Spleen (tissue), 11 donors: ENCODE results near the gene EIF5A2. TPM values are rescaled to one million over a fixed set of nuclear protein-coding genes. Genes with fewer than 3 reads are reported as not detected.
"Not testable (repeated sequence)": the region's sequence is repeated elsewhere in the genome, so short reads cannot be mapped to it uniquely, and the experiment has no call there.

ENCODE experiments used
- DNase-seq: peaks from one replicate; pipeline ENCODE4 v3.0.0-alpha.2; 2020
- H3K27ac ChIP-seq, 8 donors: fragments of 200-600 bp; sonication (generic) in 7 of 8; 1 replicate in 4 of 8; 2 replicates in 4 of 8; pipeline versions ENCODE4 v1.5.0 to v1.8.0; 2016 to 2021; ENCODE audit warnings: inconsistent platforms in 4 of 8, mild to moderate bottlenecking in 4 of 8, moderate library complexity in 1 of 8
- H3K27me3 ChIP-seq, 7 donors: fragments of 200-600 bp; sonication (generic) in 6 of 7; replicated peaks in 1 of 7; 1 replicate in 4 of 7; 2 replicates in 3 of 7; pipeline versions ENCODE4 v1.5.0 to v1.8.0; 2016 to 2021; ENCODE audit warnings: inconsistent platforms in 3 of 7, mild to moderate bottlenecking in 1 of 7
- H3K36me3 ChIP-seq, 6 donors: fragments of 200-600 bp; sonication (generic) in 5 of 6; 1 replicate in 4 of 6; 2 replicates in 2 of 6; pipeline versions ENCODE4 v1.5.0 to v1.8.0; 2016 to 2021; ENCODE audit warnings: inconsistent platforms in 2 of 6
- H3K4me1 ChIP-seq, 6 donors: fragments of 200-600 bp; sonication (generic) in 5 of 6; 1 replicate in 3 of 6; 2 replicates in 3 of 6; pipeline versions ENCODE4 v1.5.0 to v1.8.0; 2016 to 2021; ENCODE audit warnings: inconsistent platforms in 3 of 6
- H3K4me3 ChIP-seq, 8 donors: fragments of 200-600 bp; sonication (generic) in 7 of 8; 1 replicate in 4 of 8; 2 replicates in 4 of 8; pipeline versions ENCODE4 v1.5.0 to v1.8.0; 2016 to 2021; ENCODE audit warnings: inconsistent platforms in 4 of 8, mild to moderate bottlenecking in 4 of 8, moderate library complexity in 2 of 8
- H3K9me3 ChIP-seq, 8 donors: fragments of 200-600 bp; sonication (generic) in 7 of 8; 1 replicate in 4 of 8; 2 replicates in 4 of 8; pipeline versions ENCODE4 v1.5.0 to v1.8.0; 2016 to 2021; ENCODE audit warnings: inconsistent platforms in 4 of 8
- CTCF ChIP-seq, 11 experiments: fragments of 200-600 bp in 7 of 11; fragments of 450-650 bp in 4 of 11; sonication (generic) in 4 of 11; IDR thresholded peaks in 8 of 11; conservative IDR thresholded peaks in 3 of 11; 1 replicate in 7 of 11; 2 replicates in 4 of 11; pipeline versions ENCODE4 v1.4.0 to v1.8.0; 2016 to 2021; ENCODE audit warnings: antibody characterized with exemption in 11 of 11, inconsistent platforms in 4 of 11, mild to moderate bottlenecking in 1 of 11
- POLR2A ChIP-seq, 3 donors: fragments of 450-650 bp; IDR thresholded peaks; one replicate each; pipeline ENCODE4 v1.5.1; 2017; ENCODE audit warnings: antibody characterized with exemption in 3 of 3, mild to moderate bottlenecking in 1 of 3
- POLR2AphosphoS5 ChIP-seq, 3 donors: sonication (generic); formaldehyde crosslinking; IDR thresholded peaks; one replicate each; pipeline ENCODE4 v1.5.1; 2017; ENCODE audit warnings: antibody characterized with exemption in 3 of 3
- WGBS, 5 donors: extraction: QIAGEN DNeasy Blood & Tissue Kit in 3 of 5; methylation state at CpG; one replicate each; pipeline versions ENCODE4 v1.1.5 to v1.1.7; 2013 to 2018; 5-methylcytosine and 5-hydroxymethylcytosine counted together
- intact Hi-C: fragments of 100-400 bp; cut with DNase I; formaldehyde crosslinking; loops from one replicate; pipeline ENCODE4 v1.15.0; 2023; ENCODE audit warnings: low total_unique reads
- polyA plus RNA-seq, 3 donors: library from polyadenylated mRNA; stranded (reverse); fragments of 200-250 nt; gene quantifications; one replicate each; pipeline ENCODE4 v1.2.1, GENCODE V29; 2013
- total RNA-seq, 7 donors: library from RNA; depleted of rRNA in 3 of 7; stranded (reverse); fragments of >200 nt in 3 of 7; fragmentation: NEBNext Ultra II Directional in 4 of 7; extraction: Animal tissue kit (Norgen Biotek cat#: 25700) in 4 of 7; gene quantifications; one replicate each; pipeline versions ENCODE4 v1.1.0 to v1.2.1, GENCODE V29; 2016 to 2021
- donor health status: healthy with polysubstance abuse.
- donor health status: DM: no; HTN: no; CAD: no; lungs with moderate emphysema.
- donor health status: DM: no; HTN: no; CAD: no.
- donor health status: Bipolar disorder and iron deficiency.
- donor health status: healthy.
- donor health status: DM: no; HTN: no; CAD: no.
- donor health status: DM: yes; HTN: yes; CAD: no.

EIF5A2 gene
- total and polyA plus RNA-seq, 10 donors = 0.78 to 7.4 (median 3.4) TPM

- TF ChIP-seq POLR2A (IDR thresholded peaks at IDR 0.05) = no peak
- no peak for TF ChIP-seq POLR2AphosphoS5 (IDR thresholded peaks at IDR 0.05)
- TF ChIP-seq CTCF (IDR thresholded peaks at IDR 0.05 in 8 of 11, conservative IDR thresholded peaks at IDR 0.05 in 3 of 11) = no peak
- Histone ChIP-seq H3K4me1 (no peaks in the 10 kb centered on the region), H3K27ac (no peak overlapping the region), H3K27me3 (peaks cover 0 to 6% (median 0%) of the 10 kb centered on the region in 7 donors), H3K4me3 (no peak overlapping the region), H3K9me3 (peaks cover 0 to 15% (median 0%) of the 10 kb centered on the region in 8 donors), H3K36me3 (no peaks in the 10 kb centered on the region)
- intact Hi-C loops = no loop called here
- WGBS, 5 donors = 88 to 97% (median 94%) methylated on average over 8 to 25 of the region's 25 CpGs
- DNase-seq = no peak
Measured at GRCh38 chr3:170947018-170947769, 38.8 kb upstream of the EIF5A2 start.

GRCh38 chr3:170942011-170942410, 33.6 kb upstream of the EIF5A2 start:
- H3K9me3 ChIP-seq = peaks cover 0 to 54% (median 14%) of the 10 kb centered on the region in 8 donors
- intact Hi-C loops = no loop called here
- DNase-seq = no peak
- no peak overlapping the region for H3K27ac ChIP-seq
- no peaks in the 10 kb centered on the region for H3K36me3 ChIP-seq
- H3K27me3 ChIP-seq = peaks cover 0 to 6% (median 0%) of the 10 kb centered on the region in 7 donors
- no peaks in the 10 kb centered on the region for H3K4me1 ChIP-seq
- no peak for TF ChIP-seq CTCF (IDR thresholded peaks at IDR 0.05 in 8 of 11, conservative IDR thresholded peaks at IDR 0.05 in 3 of 11)
- no peak for TF ChIP-seq POLR2A (IDR thresholded peaks at IDR 0.05)
- no peak for TF ChIP-seq POLR2AphosphoS5 (IDR thresholded peaks at IDR 0.05)
- H3K4me3 ChIP-seq = no peak overlapping the region

GRCh38 chr3:170941551-170941950, 33.1 kb upstream of the EIF5A2 start:
- Histone ChIP-seq H3K4me1 (no peaks in the 10 kb centered on the region), H3K4me3 (no peak overlapping the region), H3K36me3 (no peaks in the 10 kb centered on the region), H3K27me3 (peaks cover 0 to 5% (median 0%) of the 10 kb centered on the region in 7 donors), H3K9me3 (peaks cover 0 to 55% (median 16%) of the 10 kb centered on the region in 8 donors), H3K27ac (no peak overlapping the region)
- no peak for DNase-seq
- WGBS, 5 donors = 53 to 86% (median 67%) methylated on average over 1 of the region's 1 CpG
- TF ChIP-seq POLR2AphosphoS5 (IDR thresholded peaks at IDR 0.05) (no peak), CTCF (IDR thresholded peaks at IDR 0.05 in 8 of 11, conservative IDR thresholded peaks at IDR 0.05 in 3 of 11) (no peak)
- intact Hi-C loops = no loop called here

- WGBS, 5 donors = 88 to 91% (median 91%) methylated on average over 4 of the region's 4 CpGs
- peaks cover 0 to 22% (median 2%) of the 10 kb centered on the region in 8 donors for H3K9me3 ChIP-seq
- H3K4me1 ChIP-seq, H3K36me3 ChIP-seq, H3K27ac ChIP-seq, DNase-seq, H3K27me3 ChIP-seq, intact Hi-C loops, H3K4me3 ChIP-seq: not testable (repeated sequence)
Measured at GRCh38 chr3:170933039-170933438, 24.6 kb upstream of the EIF5A2 start.

GRCh38 chr3:170923553-170923952, 15.1 kb upstream of the EIF5A2 start:
- H3K36me3 ChIP-seq, DNase-seq, H3K27me3 ChIP-seq, H3K4me3 ChIP-seq, intact Hi-C loops, H3K27ac ChIP-seq, H3K4me1 ChIP-seq: not testable (repeated sequence)
- 89 to 99% (median 93%) methylated on average over 14 to 27 of the region's 27 CpGs for WGBS, 5 donors
- H3K9me3 ChIP-seq = peaks cover 0 to 39% (median 24%) of the 10 kb centered on the region in 8 donors
